Sigmoid colon (tissue), 7 donors: ENCODE results near the gene TXNDC2. TPM values are rescaled to one million over a fixed set of nuclear protein-coding genes. Genes with fewer than 3 reads are reported as not detected.
"Not testable (repeated sequence)": the region's sequence is repeated elsewhere in the genome, so short reads cannot be mapped to it uniquely, and the experiment has no call there.

Experiments
- DNase-seq: peaks from one replicate; pipeline ENCODE4 v3.0.0-alpha.2; 2019
- H3K27ac ChIP-seq, 4 donors: fragments of 200-600 bp; sonication (generic); one replicate each; pipeline ENCODE4 v1.5.1; 2016 to 2019; ENCODE audit warnings: mild to moderate bottlenecking in 1 of 4
- H3K27me3 ChIP-seq, 3 donors: fragments of 200-600 bp; sonication (generic); one replicate each; pipeline ENCODE4 v1.5.1; 2019; ENCODE audit warnings: mild to moderate bottlenecking in 1 of 3
- H3K36me3 ChIP-seq, 4 donors: fragments of 200-600 bp; sonication (generic); one replicate each; pipeline ENCODE4 v1.5.1; 2016 to 2019
- H3K4me1 ChIP-seq, 4 donors: fragments of 200-600 bp; sonication (generic); one replicate each; pipeline ENCODE4 v1.5.1; 2017 to 2019
- H3K4me3 ChIP-seq, 4 donors: fragments of 200-600 bp; sonication (generic); one replicate each; pipeline ENCODE4 v1.5.1; 2017 to 2019; ENCODE audit warnings: mild to moderate bottlenecking in 2 of 4, moderate library complexity in 1 of 4
- H3K9me3 ChIP-seq, 4 donors: fragments of 200-600 bp in 3 of 4; sonication (generic) in 3 of 4; one replicate each; pipeline versions ENCODE4 v1.5.1 to v1.6.1; 2013 to 2019
- CTCF ChIP-seq, 4 experiments: fragments of 450-650 bp in 3 of 4; fragments of 200-600 bp in 1 of 4; IDR thresholded peaks; one replicate each; pipeline ENCODE4 v1.5.1; 2016 to 2019; ENCODE audit warnings: antibody characterized with exemption in 4 of 4, mild to moderate bottlenecking in 3 of 4, moderate library complexity in 2 of 4
- EP300 ChIP-seq, 4 donors: sonication (generic); formaldehyde crosslinking; IDR thresholded peaks; one replicate each; pipeline ENCODE4 v1.6.1; 2017; ENCODE audit warnings: antibody characterized with exemption in 4 of 4
- POLR2A ChIP-seq, 2 donors: fragments of 450-650 bp; IDR thresholded peaks; one replicate each; pipeline ENCODE4 v1.6.1; 2016; ENCODE audit warnings: antibody characterized with exemption in 2 of 2, mild to moderate bottlenecking in 2 of 2, moderate library complexity in 2 of 2
- POLR2AphosphoS5 ChIP-seq, 4 donors: sonication (generic); formaldehyde crosslinking; IDR thresholded peaks; one replicate each; pipeline ENCODE4 v1.6.1; 2017; ENCODE audit warnings: antibody characterized with exemption in 4 of 4
- WGBS, 2 donors: extraction: QIAGEN DNeasy Blood & Tissue Kit; methylation state at CpG; one replicate each; pipeline ENCODE4 v1.1.7; 2013; 5-methylcytosine and 5-hydroxymethylcytosine counted together
- intact Hi-C: fragments of 100-400 bp; cut with DNase I; formaldehyde crosslinking; loops from one replicate; pipeline ENCODE4 v1.15.1; 2023
- polyA plus RNA-seq, 3 donors: library from polyadenylated mRNA; stranded (reverse); fragments of 200-250 nt; gene quantifications; one replicate each; pipeline ENCODE4 v1.2.3, GENCODE V29; 2013
- total RNA-seq, 4 donors: library from RNA; depleted of rRNA; stranded (reverse); fragments of >200 nt; gene quantifications; one replicate each; pipeline ENCODE4 v1.1.0, GENCODE V29; 2016
- donor health status: healthy with polysubstance abuse.
- donor health status: Bipolar disorder and iron deficiency.
- donor health status: healthy.

Gene TXNDC2
- total and polyA plus RNA-seq, 7 donors: 0.04 TPM; not detected in 6

DNA sequence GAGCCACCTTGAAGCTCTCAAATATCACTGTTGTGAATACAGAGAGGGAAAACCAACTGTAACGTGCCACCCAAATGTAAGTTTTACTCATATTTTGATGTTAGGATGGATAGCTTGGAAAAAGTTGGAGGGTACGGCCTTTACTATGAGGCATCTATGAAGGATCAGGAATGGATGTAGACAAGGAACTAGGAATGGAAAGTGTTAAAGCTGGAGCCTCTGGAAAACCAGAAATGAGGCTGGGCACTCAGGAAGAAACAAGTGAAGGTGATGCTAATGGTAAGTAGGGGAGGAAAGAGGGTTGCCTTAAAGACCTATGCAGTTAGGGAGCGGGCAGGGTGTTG lies 204 bp downstream of the TXNDC2 start:
- Histone ChIP-seq H3K27me3 (no peaks in the 10 kb centered on the region), H3K36me3 (no peaks in the 10 kb centered on the region), H3K27ac (no peak overlapping the region), H3K9me3 (no peaks in the 10 kb centered on the region), H3K4me3 (no peak overlapping the region), H3K4me1 (peaks cover 0 to 17% (median 6%) of the 10 kb centered on the region in 4 donors)
- TF ChIP-seq POLR2A (IDR thresholded peaks at IDR 0.05) (no peak), EP300 (IDR thresholded peaks at IDR 0.05) (no peak), POLR2AphosphoS5 (IDR thresholded peaks at IDR 0.05) (no peak), CTCF (IDR thresholded peaks at IDR 0.05) (no peak)
- no peak for DNase-seq
- WGBS, 2 donors: 96% methylated on average over 3 of the region's 3 CpGs
- intact Hi-C loops: no loop called here

- H3K9me3 ChIP-seq: no peaks in the 10 kb centered on the region
- TF ChIP-seq EP300 (IDR thresholded peaks at IDR 0.05): no peak
- TF ChIP-seq CTCF (IDR thresholded peaks at IDR 0.05): no peak
- no peak overlapping the region for H3K27ac ChIP-seq
- H3K36me3 ChIP-seq: no peaks in the 10 kb centered on the region
- peaks cover 0 to 10% (median 8%) of the 10 kb centered on the region in 4 donors for H3K4me1 ChIP-seq
- no peak for DNase-seq
- H3K27me3 ChIP-seq: no peaks in the 10 kb centered on the region
- no peak overlapping the region for H3K4me3 ChIP-seq
- intact Hi-C loops: no loop called here
- 91 to 96% methylated on average over 5 of the region's 5 CpGs for WGBS, 2 donors
Measured at GRCh38 chr18:9887992-9888391, 2.2 kb downstream of the TXNDC2 start.

- H3K4me3 ChIP-seq: no peak overlapping the region
- TF ChIP-seq POLR2AphosphoS5 (IDR thresholded peaks at IDR 0.05) (no peak), POLR2A (IDR thresholded peaks at IDR 0.05) (no peak), EP300 (IDR thresholded peaks at IDR 0.05) (no peak), CTCF (IDR thresholded peaks at IDR 0.05) (no peak)
- 90 to 94% methylated on average over 5 of the region's 5 CpGs for WGBS, 2 donors
- H3K36me3 ChIP-seq: no peaks in the 10 kb centered on the region
- no peak overlapping the region for H3K27ac ChIP-seq
- intact Hi-C loops: no loop called here
- DNase-seq: no peak
- H3K9me3 ChIP-seq: no peaks in the 10 kb centered on the region
- H3K4me1 ChIP-seq: peaks cover 0 to 10% (median 0%) of the 10 kb centered on the region in 4 donors
- H3K27me3 ChIP-seq: no peaks in the 10 kb centered on the region
Measured at GRCh38 chr18:9890196-9890595, 4.4 kb downstream of the TXNDC2 start.

GRCh38 chr18:9890957-9891356 lies 5.2 kb downstream of the TXNDC2 start:
- 87 to 89% methylated on average over 1 of the region's 1 CpG for WGBS, 2 donors
- Histone ChIP-seq H3K4me3 (no peak overlapping the region), H3K36me3 (no peaks in the 10 kb centered on the region), H3K27me3 (no peaks in the 10 kb centered on the region), H3K27ac (no peak overlapping the region), H3K4me1 (peaks cover 0 to 10% (median 0%) of the 10 kb centered on the region in 4 donors), H3K9me3 (no peaks in the 10 kb centered on the region)
- no peak for DNase-seq
- intact Hi-C loops: no loop called here
- TF ChIP-seq POLR2AphosphoS5 (IDR thresholded peaks at IDR 0.05): no peak

- DNase-seq, H3K9me3 ChIP-seq, H3K36me3 ChIP-seq, H3K4me3 ChIP-seq, H3K27me3 ChIP-seq, H3K27ac ChIP-seq, intact Hi-C loops: not testable (repeated sequence)
- H3K4me1 ChIP-seq: peaks cover 0 to 10% (median 0%) of the 10 kb centered on the region in 4 donors
- 79% methylated on average over 4 of the region's 4 CpGs for WGBS, 2 donors
Measured at GRCh38 chr18:9891515-9891914, 5.7 kb downstream of the TXNDC2 start.

- Histone ChIP-seq H3K36me3 (no peaks in the 10 kb centered on the region), H3K9me3 (no peaks in the 10 kb centered on the region), H3K27me3 (no peaks in the 10 kb centered on the region), H3K4me1 (peaks cover 0 to 10% (median 0%) of the 10 kb centered on the region in 4 donors), H3K4me3 (no peak overlapping the region), H3K27ac (no peak overlapping the region)
- TF ChIP-seq POLR2A (IDR thresholded peaks at IDR 0.05) (no peak), EP300 (IDR thresholded peaks at IDR 0.05) (no peak), POLR2AphosphoS5 (IDR thresholded peaks at IDR 0.05) (no peak), CTCF (IDR thresholded peaks at IDR 0.05) (no peak)
- intact Hi-C loops: no loop called here
- no peak for DNase-seq
- 86 to 95% methylated on average over 6 of the region's 6 CpGs for WGBS, 2 donors
Measured at GRCh38 chr18:9894454-9895068, 8.8 kb downstream of the TXNDC2 start.
